B cell (primary cell): Measurements from ENCODE around the gene GUSB. TPM values are rescaled to one million over a fixed set of nuclear protein-coding genes. Genes with fewer than 3 reads are reported as not detected.
"Not testable (repeated sequence)": the region's sequence is repeated elsewhere in the genome, so short reads cannot be mapped to it uniquely, and the experiment has no call there.

Experiments used
- ATAC-seq: fragments of 200-7000 bp; cut with Tn5 transposase; one replicate; pipeline ENCODE4 v1.10.0; 2021; ENCODE audit warnings: low read depth, mild to moderate bottlenecking, moderate number of reproducible peaks, moderate library complexity
- CTCF ChIA-PET: fragments of 350-600 bp; sonication (Branson Sonifier 250); formaldehyde crosslinking; loops from one replicate; lab custom pipeline; 2021; ENCODE audit warnings: antibody characterized with exemption, inconsistent platforms; lab: Charles Lee
- POLR2A ChIA-PET: fragments of 350-600 bp; sonication (Branson Sonifier 250); formaldehyde crosslinking; loops from one replicate; lab custom pipeline; 2021; ENCODE audit warnings: antibody characterized with exemption; lab: Charles Lee
- DNase-seq: peaks from one replicate; pipeline ENCODE4 v3.0.0; 2013
- H2AFZ ChIP-seq: 2 replicates; pipeline ENCODE4 v1.6.1; 2012; ENCODE audit warnings: mild to moderate bottlenecking, low read depth, low read length; ENCODE audit not compliant: insufficient read depth, poor library complexity, severe bottlenecking
- H3K27ac ChIP-seq, 2 donors: 1 replicate in 1 of 2; 2 replicates in 1 of 2; pipeline ENCODE4 v1.5.1; 2012 to 2013; ENCODE audit warnings: low read length in 2 of 2, mild to moderate bottlenecking in 2 of 2, moderate library complexity in 1 of 2
- H3K27me3 ChIP-seq, 4 experiments: fragments of 200-600 bp in 1 of 4; sonication (generic) in 1 of 4; replicated peaks in 1 of 4; 1 replicate in 2 of 4; 2 replicates in 2 of 4; pipeline versions ENCODE4 v1.6.1 to v1.7.0; 2013 to 2016; ENCODE audit warnings: low read length in 3 of 4, mild to moderate bottlenecking in 2 of 4, mixed read lengths in 1 of 4, moderate library complexity in 1 of 4; ENCODE audit not compliant: insufficient read depth in 4 of 4, control insufficient read depth in 3 of 4; ENCODE audit errors: control extremely low read depth in 1 of 4
- H3K36me3 ChIP-seq, 2 experiments: replicated peaks in 1 of 2; 1 replicate in 1 of 2; 2 replicates in 1 of 2; pipeline versions ENCODE4 v1.6.1 to v1.7.1; 2013; ENCODE audit warnings: low read length in 1 of 2; ENCODE audit not compliant: insufficient read depth in 2 of 2, control insufficient read depth in 1 of 2; ENCODE audit errors: control extremely low read depth in 1 of 2, extremely low read depth in 1 of 2
- H3K4me1 ChIP-seq, 2 donors: fragments of 200-600 bp in 1 of 2; sonication (generic) in 1 of 2; 1 replicate in 1 of 2; 2 replicates in 1 of 2; pipeline versions ENCODE4 v1.5.1 to v1.6.1; 2013 to 2017; ENCODE audit warnings: low read length in 2 of 2; ENCODE audit not compliant: control insufficient read depth in 2 of 2, insufficient read depth in 2 of 2
- H3K4me2 ChIP-seq: replicated peaks from 2 replicates; pipeline ENCODE3; 2012; ENCODE audit warnings: mild to moderate bottlenecking, low read depth, low read length; ENCODE audit not compliant: poor library complexity, severe bottlenecking
- H3K4me3 ChIP-seq, 5 experiments: fragments of 200-600 bp in 1 of 5; sonication (generic) in 1 of 5; 1 replicate in 3 of 5; 2 replicates in 2 of 5; pipeline versions ENCODE4 v1.5.1 to v1.7.0; 2011 to 2016; ENCODE audit warnings: low read length in 4 of 5, mild to moderate bottlenecking in 4 of 5, low read depth in 2 of 5, control low read depth in 1 of 5, moderate library complexity in 1 of 5; ENCODE audit not compliant: insufficient read depth in 1 of 5; ENCODE audit errors: control extremely low read depth in 1 of 5, extremely low read depth in 1 of 5
- H3K79me2 ChIP-seq: fragments of 200-600 bp; sonication (generic); one replicate; pipeline ENCODE4 v1.6.0; 2016; ENCODE audit warnings: low read length; ENCODE audit not compliant: control insufficient read depth, insufficient read depth
- H3K9ac ChIP-seq: fragments of 200-600 bp; sonication (generic); 2 replicates; pipeline ENCODE4 v1.6.1; 2017; ENCODE audit warnings: mild to moderate bottlenecking, low read length, moderate library complexity
- H3K9me3 ChIP-seq, 3 donors: one replicate each; pipeline versions ENCODE4 v1.6.1 to v1.7.1; 2013; ENCODE audit warnings: low read length in 2 of 3; ENCODE audit not compliant: control insufficient read depth in 2 of 3, insufficient read depth in 1 of 3; ENCODE audit errors: control extremely low read depth in 1 of 3
- H4K20me1 ChIP-seq: 2 replicates; pipeline ENCODE4 v1.6.0; 2012; ENCODE audit warnings: mild to moderate bottlenecking, low read length; ENCODE audit not compliant: insufficient read depth, control insufficient read depth, poor library complexity, severe bottlenecking
- H3K27ac Mint-ChIP-seq: one replicate; pipeline ENCODE4 v1.8.0; 2021; ENCODE audit warnings: mixed read lengths
- H3K27me3 Mint-ChIP-seq: one replicate; pipeline ENCODE4 v1.8.0; 2021; ENCODE audit warnings: mixed read lengths
- H3K4me1 Mint-ChIP-seq: one replicate; pipeline ENCODE4 v1.8.0; 2021; ENCODE audit warnings: mixed read lengths
- H3K4me3 Mint-ChIP-seq: one replicate; pipeline ENCODE4 v1.8.0; 2021; ENCODE audit warnings: mixed read lengths
- H3K9me3 Mint-ChIP-seq: one replicate; pipeline ENCODE4 v1.8.0; 2022; ENCODE audit warnings: mixed read lengths; ENCODE audit not compliant: insufficient read depth
- EZH2 ChIP-seq: IDR thresholded peaks from 2 replicates; pipeline ENCODE4 v1.6.1; 2012; ENCODE audit warnings: borderline replicate concordance, low read depth, mild to moderate bottlenecking, moderate library complexity, low read length; ENCODE audit not compliant: insufficient read depth, poor library complexity, severe bottlenecking
- WGBS: methylation state at CpG from one replicate; pipeline ENCODE4 v1.1.5; 2013; ENCODE audit warnings: missing lambda C conversion rate; ENCODE audit not compliant: insufficient coverage; 5-methylcytosine and 5-hydroxymethylcytosine counted together
- intact Hi-C: fragments of 100-400 bp; cut with micrococcal nuclease; formaldehyde crosslinking; loops from one replicate; pipeline ENCODE4 v1.10.0; 2022
- polyA minus RNA-seq: library from RNA; depleted of rRNA, polyadenylated mRNA; stranded (reverse); fragments of >200 nt; gene quantifications from 2 replicates; pipeline ENCODE4 v1.2.3, GENCODE V29; 2012
- polyA plus RNA-seq: library from polyadenylated mRNA; depleted of rRNA; stranded (reverse); fragments of >200 nt; gene quantifications from 2 replicates; pipeline ENCODE4 v1.2.3, GENCODE V29; 2012
- total RNA-seq, 2 donors: library from RNA; stranded (reverse); fragments of 120-200 nt in 1 of 2; gene quantifications; 1 replicate in 1 of 2; 2 replicates in 1 of 2; pipeline versions ENCODE4 v1.2.3 to v1.2.4, GENCODE V29; 2013 to 2022
- TF ChIP-seq, protein P1 (sequence below): fragments of 200-600 bp; IDR thresholded peaks from one replicate; pipeline ENCODE4 v1.8.0; 2022; ENCODE audit warnings: antibody characterized with exemption, mild to moderate bottlenecking

GUSB gene
- total RNA-seq (65.4 and 66.4 TPM in 2 replicates), polyA plus RNA-seq (79.5 and 91.4 TPM in 2 replicates), polyA minus RNA-seq (33.8 and 46.8 TPM in 2 replicates)
- 21.4 TPM for total RNA-seq (2013)

- Histone ChIP-seq H3K27ac (peak within 1 kb of the TSS; percentile 34 to 73), H4K20me1 (peaks cover 11% of the 10 kb centered on the region), H3K4me2 (peak within 1 kb of the TSS; percentile 86), H2AFZ (peak within 1 kb of the TSS; percentile 100), H3K9ac (peak within 1 kb of the TSS; percentile 73), H3K79me2 (peaks cover 38% of the 10 kb centered on the region), H3K4me3 (peak within 1 kb of the TSS; percentile 15 to 89 (median 85)), H3K9me3 (no peaks in the 10 kb centered on the region), H3K36me3 (peaks cover 0 to 7% of the 10 kb centered on the region in 2 experiments), H3K4me1 (peaks cover 14 to 26% of the 10 kb centered on the region in 2 donors), H3K27me3 (no peaks in the 10 kb centered on the region)
- Mint-ChIP-seq H3K4me1 (peaks cover 19% of the 10 kb centered on the region), H3K9me3 (no peaks in the 10 kb centered on the region), H3K4me3 (peak within 1 kb of the TSS; percentile 87), H3K27ac (peak within 1 kb of the TSS; percentile 84), H3K27me3 (no peaks in the 10 kb centered on the region)
- DNase-seq (peak; percentile 91), ATAC-seq (peak; percentile 95)
- intact Hi-C loops, result loop anchor here (1.0 to 5.0 kb wide), 7 partner anchors 95 to 1015 kb away; partner anchors contain the start of genes SBDS, TMEM248, TYW1 and VKORC1L1
- ChIA-PET POLR2A (interaction anchor here (0.6 to 1.0 kb wide), 4 partner anchors 48 to 698 kb away, joined by 3 to 5 read pairs (median 3); partner anchors contain the start of gene ASL), CTCF (interaction anchor here (0.6 kb wide), 1 partner anchor 250 kb away, joined by 3 read pairs; no protein-coding TSS in a partner anchor)
- 5% methylated on average over 60 of the region's 62 CpGs for WGBS
- TF ChIP-seq EZH2, result no peak
- TF ChIP-seq, protein P1, sequence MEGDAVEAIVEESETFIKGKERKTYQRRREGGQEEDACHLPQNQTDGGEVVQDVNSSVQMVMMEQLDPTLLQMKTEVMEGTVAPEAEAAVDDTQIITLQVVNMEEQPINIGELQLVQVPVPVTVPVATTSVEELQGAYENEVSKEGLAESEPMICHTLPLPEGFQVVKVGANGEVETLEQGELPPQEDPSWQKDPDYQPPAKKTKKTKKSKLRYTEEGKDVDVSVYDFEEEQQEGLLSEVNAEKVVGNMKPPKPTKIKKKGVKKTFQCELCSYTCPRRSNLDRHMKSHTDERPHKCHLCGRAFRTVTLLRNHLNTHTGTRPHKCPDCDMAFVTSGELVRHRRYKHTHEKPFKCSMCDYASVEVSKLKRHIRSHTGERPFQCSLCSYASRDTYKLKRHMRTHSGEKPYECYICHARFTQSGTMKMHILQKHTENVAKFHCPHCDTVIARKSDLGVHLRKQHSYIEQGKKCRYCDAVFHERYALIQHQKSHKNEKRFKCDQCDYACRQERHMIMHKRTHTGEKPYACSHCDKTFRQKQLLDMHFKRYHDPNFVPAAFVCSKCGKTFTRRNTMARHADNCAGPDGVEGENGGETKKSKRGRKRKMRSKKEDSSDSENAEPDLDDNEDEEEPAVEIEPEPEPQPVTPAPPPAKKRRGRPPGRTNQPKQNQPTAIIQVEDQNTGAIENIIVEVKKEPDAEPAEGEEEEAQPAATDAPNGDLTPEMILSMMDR, result no peak
Measured at GRCh38 chr7:65981965-65982792, at the start of gene GUSB. TSS of gene GUSB (minus strand) at chr7:65982213. CDS start at chr7:65982183, 30 bp downstream.

DNA sequence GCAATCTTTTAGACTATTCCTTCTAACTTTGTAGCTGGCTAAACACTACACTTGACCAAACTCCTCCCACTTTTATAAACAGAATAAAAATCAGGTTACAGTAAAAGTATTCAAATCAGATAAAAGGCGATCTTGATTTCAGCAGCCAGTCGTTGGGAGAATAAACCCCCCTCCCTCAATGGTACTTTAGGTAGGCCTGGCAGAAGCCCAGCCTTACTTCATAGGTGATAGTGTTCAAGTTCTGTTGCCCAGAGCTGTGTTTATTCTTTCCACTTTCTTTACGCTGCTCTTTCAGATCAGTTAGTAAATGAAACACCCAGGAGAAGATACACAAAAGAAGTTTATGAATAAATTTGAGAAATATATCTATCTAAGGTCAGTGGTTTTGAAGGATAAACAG is 46.3 kb upstream of the GUSB start:
- WGBS, result no CpG with 5 or more reads among the region's 3 CpGs
- H3K4me3 ChIP-seq, H3K4me1 ChIP-seq, H3K36me3 ChIP-seq, H3K27me3 ChIP-seq, H3K4me2 ChIP-seq, H3K27me3 Mint-ChIP-seq, DNase-seq, POLR2A ChIA-PET, intact Hi-C loops, H3K4me1 Mint-ChIP-seq, H3K9me3 ChIP-seq, H2AFZ ChIP-seq, H4K20me1 ChIP-seq, CTCF ChIA-PET, H3K9ac ChIP-seq, H3K4me3 Mint-ChIP-seq, H3K27ac Mint-ChIP-seq, H3K9me3 Mint-ChIP-seq, H3K27ac ChIP-seq, ATAC-seq, H3K79me2 ChIP-seq: not testable (repeated sequence)
